Cardiac muscle cell (in vitro differentiated cells and primary cell): ENCODE measurements around the gene GRID1. TPM values are rescaled to one million over a fixed set of nuclear protein-coding genes. Genes with fewer than 3 reads are reported as not detected.

ENCODE experiments used
- DNase-seq, 2 donors: peaks; one replicate each; pipeline versions ENCODE4 v3.0.0 to v3.0.0-alpha.2; 2010 to 2017; ENCODE audit warnings: low read depth in 1 of 2, low spot score in 1 of 2
- H3K27ac ChIP-seq: fragments of 200-600 bp; sonication (generic); 2 replicates; pipeline ENCODE4 v1.5.1; 2016
- H3K27me3 ChIP-seq: fragments of 200-600 bp; sonication (generic); 2 replicates; pipeline ENCODE4 v1.6.0; 2016; ENCODE audit warnings: control low read depth
- H3K36me3 ChIP-seq: fragments of 200-600 bp; sonication (generic); 2 replicates; pipeline ENCODE4 v1.5.1; 2016; ENCODE audit warnings: control low read depth
- H3K4me1 ChIP-seq: fragments of 200-600 bp; sonication (generic); 2 replicates; pipeline ENCODE4 v1.8.1; 2017; ENCODE audit warnings: low read depth, mild to moderate bottlenecking, mixed run types
- H3K4me3 ChIP-seq: fragments of 200-600 bp; sonication (generic); 2 replicates; pipeline ENCODE4 v1.5.1; 2016; ENCODE audit warnings: mild to moderate bottlenecking
- H3K9me3 ChIP-seq: fragments of 200-600 bp; sonication (generic); 2 replicates; pipeline ENCODE4 v1.5.1; 2017; ENCODE audit warnings: low read depth, mild to moderate bottlenecking, control low read depth
- polyA plus RNA-seq: library from polyadenylated mRNA; unstranded; fragments of >200 nt; fragmentation: Nextera tagmentation; extraction: Ambion mirVana; gene quantifications from 2 replicates; pipeline ENCODE4 v1.2.1, GENCODE V29; 2016
- total RNA-seq: library from RNA; depleted of rRNA; stranded (reverse); fragments of >200 nt; gene quantifications from 2 replicates; pipeline ENCODE4 v1.2.3, GENCODE V29; 2016
- TF ChIP-seq, protein P1 (sequence below): IDR thresholded peaks from 2 replicates; pipeline ENCODE4 v1.5.1; 2012; ENCODE audit warnings: low read depth, mild to moderate bottlenecking, low read length

Gene GRID1
- total and polyA plus RNA-seq, 2 experiments from 2014 or later: 1.5 to 1.6 TPM

DNA sequence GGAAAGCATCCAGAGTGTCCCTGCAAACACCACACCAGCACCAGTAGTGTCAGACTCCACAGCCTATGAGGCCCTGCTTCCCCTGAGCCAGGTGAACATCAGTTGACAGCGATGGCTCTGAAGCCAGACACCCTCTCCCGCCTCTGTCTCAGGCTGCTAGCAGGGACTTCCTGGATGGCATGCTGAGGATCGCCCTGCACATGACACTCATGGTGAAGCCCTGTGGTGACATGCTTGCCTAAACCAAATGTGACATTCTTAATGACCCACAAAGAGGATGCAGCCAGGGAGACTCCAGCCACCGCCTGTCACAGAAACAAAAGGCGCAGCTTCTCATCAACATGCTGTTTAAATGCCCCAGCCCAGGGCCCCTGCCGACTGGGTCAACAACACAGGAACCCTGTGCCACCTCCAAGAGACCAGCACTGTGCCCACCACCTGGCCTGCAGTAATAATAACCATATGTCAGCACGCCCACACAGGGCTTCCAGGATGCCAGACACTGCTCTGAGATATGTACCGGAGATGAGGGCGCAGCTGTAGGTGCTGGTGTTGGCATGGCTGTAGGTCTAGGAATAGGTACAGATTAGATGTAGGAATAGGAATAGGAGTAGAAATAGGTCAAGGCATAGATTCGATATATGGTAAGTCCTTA, 81.3 kb downstream of the GRID1 start:
- TF ChIP-seq, protein P1, sequence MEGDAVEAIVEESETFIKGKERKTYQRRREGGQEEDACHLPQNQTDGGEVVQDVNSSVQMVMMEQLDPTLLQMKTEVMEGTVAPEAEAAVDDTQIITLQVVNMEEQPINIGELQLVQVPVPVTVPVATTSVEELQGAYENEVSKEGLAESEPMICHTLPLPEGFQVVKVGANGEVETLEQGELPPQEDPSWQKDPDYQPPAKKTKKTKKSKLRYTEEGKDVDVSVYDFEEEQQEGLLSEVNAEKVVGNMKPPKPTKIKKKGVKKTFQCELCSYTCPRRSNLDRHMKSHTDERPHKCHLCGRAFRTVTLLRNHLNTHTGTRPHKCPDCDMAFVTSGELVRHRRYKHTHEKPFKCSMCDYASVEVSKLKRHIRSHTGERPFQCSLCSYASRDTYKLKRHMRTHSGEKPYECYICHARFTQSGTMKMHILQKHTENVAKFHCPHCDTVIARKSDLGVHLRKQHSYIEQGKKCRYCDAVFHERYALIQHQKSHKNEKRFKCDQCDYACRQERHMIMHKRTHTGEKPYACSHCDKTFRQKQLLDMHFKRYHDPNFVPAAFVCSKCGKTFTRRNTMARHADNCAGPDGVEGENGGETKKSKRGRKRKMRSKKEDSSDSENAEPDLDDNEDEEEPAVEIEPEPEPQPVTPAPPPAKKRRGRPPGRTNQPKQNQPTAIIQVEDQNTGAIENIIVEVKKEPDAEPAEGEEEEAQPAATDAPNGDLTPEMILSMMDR: no peak
- Histone ChIP-seq H3K4me1 (no peaks in the 10 kb centered on the region), H3K36me3 (no peaks in the 10 kb centered on the region), H3K27me3 (no peaks in the 10 kb centered on the region), H3K9me3 (no peaks in the 10 kb centered on the region), H3K4me3 (no peak overlapping the region), H3K27ac (no peak overlapping the region)
- DNase-seq: no peak

- no peaks in the 10 kb centered on the region for H3K4me1 ChIP-seq
- H3K36me3 ChIP-seq: no peaks in the 10 kb centered on the region
- H3K27me3 ChIP-seq: no peaks in the 10 kb centered on the region
- no peak for DNase-seq
- no peak overlapping the region for H3K4me3 ChIP-seq
- H3K27ac ChIP-seq: no peak overlapping the region
- H3K9me3 ChIP-seq: no peaks in the 10 kb centered on the region
- TF ChIP-seq, protein P1: no peak
Observed at GRCh38 chr10:86284355-86285105, 82.1 kb downstream of the GRID1 start.

- H3K4me1 ChIP-seq: no peaks in the 10 kb centered on the region
- H3K4me3 ChIP-seq: no peak overlapping the region
- no peaks in the 10 kb centered on the region for H3K9me3 ChIP-seq
- TF ChIP-seq, protein P1: no peak
- no peak for DNase-seq
- no peak overlapping the region for H3K27ac ChIP-seq
- no peaks in the 10 kb centered on the region for H3K27me3 ChIP-seq
- no peaks in the 10 kb centered on the region for H3K36me3 ChIP-seq
Observed at GRCh38 chr10:86283466-86284287, 82.9 kb downstream of the GRID1 start.

GRCh38 chr10:86282664-86283465, 83.7 kb downstream of the GRID1 start:
- H3K9me3 ChIP-seq: no peaks in the 10 kb centered on the region
- DNase-seq: no peak
- H3K4me1 ChIP-seq: no peaks in the 10 kb centered on the region
- no peak overlapping the region for H3K4me3 ChIP-seq
- H3K36me3 ChIP-seq: no peaks in the 10 kb centered on the region
- H3K27ac ChIP-seq: no peak overlapping the region
- H3K27me3 ChIP-seq: no peaks in the 10 kb centered on the region
- TF ChIP-seq, protein P1: no peak

GRCh38 chr10:86281396-86281795, 85.2 kb downstream of the GRID1 start:
- no peaks in the 10 kb centered on the region for H3K27me3 ChIP-seq
- no peaks in the 10 kb centered on the region for H3K4me1 ChIP-seq
- H3K4me3 ChIP-seq: no peak overlapping the region
- H3K36me3 ChIP-seq: no peaks in the 10 kb centered on the region
- TF ChIP-seq, protein P1: no peak
- H3K9me3 ChIP-seq: no peaks in the 10 kb centered on the region
- no peak for DNase-seq
- H3K27ac ChIP-seq: no peak overlapping the region
